DMS 273 (cell line): ENCODE data around the gene GALNT11.
"Not testable (repeated sequence)": the region's sequence is repeated elsewhere in the genome, so short reads cannot be mapped to it uniquely, and the experiment has no call there.

Source experiments
- DNase-seq: peaks from one replicate; lab custom pipeline; 2025; ENCODE audit not compliant: unreplicated experiment; lab: John Stamatoyannopoulos, UW

GALNT11 gene

DNA sequence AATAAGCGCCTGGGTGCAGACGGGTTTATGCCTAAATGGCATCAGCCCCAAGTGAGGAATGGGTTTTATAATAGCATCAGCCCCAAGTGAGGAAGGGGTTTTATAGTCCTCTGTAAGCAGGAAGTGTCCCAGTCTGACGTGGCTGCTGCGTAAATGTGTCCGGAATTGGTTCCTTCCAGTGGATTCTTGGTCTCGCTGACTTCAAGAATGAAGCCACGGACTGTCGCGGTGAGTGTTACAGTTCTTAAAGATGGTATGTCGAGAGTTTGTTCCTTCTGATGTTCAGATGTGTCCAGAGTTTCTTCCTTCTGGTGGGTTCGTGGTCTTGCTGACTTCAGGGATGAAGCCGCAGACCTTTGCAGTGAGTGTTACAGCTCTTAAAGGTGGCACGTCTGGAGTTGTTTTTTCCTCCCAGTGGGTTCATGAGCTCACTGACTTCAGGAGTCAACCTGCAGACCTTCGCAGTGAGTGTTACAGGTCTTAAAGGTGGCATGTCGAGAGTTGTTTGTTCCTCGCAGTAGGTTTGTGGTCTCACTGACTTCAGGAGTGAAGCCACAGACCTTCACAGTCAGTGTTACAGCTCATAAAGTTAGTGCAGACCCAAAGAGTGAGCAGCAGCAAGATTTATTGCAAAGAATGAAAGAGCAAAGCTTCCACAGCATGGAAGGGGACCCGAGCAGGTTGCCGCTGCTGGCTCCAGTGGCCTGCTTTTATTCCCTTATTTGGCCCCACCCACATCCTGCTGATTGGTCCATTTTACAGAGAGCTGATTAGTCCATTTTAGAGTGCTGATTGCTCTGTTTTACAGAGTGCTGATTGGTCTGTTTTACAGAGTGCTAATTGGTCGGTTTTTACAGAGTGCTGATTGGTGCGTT, 2.3 kb downstream of the GALNT11 start:
- not testable (repeated sequence) for DNase-seq

DNA sequence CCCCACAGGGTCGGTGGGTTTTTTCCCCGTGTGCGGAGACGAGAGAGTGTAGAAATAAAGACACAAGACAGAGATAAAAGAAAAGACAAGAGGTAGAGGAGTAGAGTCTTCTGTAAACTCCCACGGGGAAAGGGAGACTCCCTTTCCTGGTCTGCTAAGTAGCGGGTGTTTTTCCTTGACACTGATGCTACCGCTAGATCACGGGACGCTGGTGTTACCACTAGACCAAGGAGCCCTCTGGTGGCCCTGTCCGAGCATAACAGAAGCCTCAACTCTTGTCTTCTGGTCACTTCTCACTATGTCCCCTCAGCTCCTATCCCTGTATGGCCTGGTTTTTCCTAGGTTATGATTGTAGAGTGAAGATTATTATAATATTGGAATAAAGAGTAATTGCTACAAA, 4.6 kb downstream of the GALNT11 start:
- DNase-seq, result peak; percentile 37

GRCh38 chr7:152030639-152031038, 5.2 kb downstream of the GALNT11 start:
- DNase-seq, result not testable (repeated sequence)

DNA sequence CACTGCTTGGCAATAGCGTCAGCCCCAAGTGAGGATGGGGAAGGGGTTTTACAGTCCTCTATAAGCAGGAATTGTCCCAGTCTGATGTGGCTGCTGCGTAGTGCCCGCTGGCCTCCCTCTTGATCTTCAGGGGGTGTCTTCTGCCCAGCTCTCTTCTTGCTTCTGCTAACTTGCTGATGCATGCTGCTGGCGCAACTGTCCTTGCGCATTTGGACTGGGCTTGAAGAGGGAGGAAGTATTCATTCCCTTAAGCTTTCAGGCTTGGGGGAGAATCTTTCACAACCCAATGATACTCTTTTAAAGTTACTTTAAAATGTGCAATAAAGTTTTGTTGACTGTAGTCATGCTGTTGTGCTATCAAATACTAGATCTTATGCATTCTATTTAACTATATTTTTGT, 10.3 kb downstream of the GALNT11 start:
- DNase-seq, result no peak

DNA sequence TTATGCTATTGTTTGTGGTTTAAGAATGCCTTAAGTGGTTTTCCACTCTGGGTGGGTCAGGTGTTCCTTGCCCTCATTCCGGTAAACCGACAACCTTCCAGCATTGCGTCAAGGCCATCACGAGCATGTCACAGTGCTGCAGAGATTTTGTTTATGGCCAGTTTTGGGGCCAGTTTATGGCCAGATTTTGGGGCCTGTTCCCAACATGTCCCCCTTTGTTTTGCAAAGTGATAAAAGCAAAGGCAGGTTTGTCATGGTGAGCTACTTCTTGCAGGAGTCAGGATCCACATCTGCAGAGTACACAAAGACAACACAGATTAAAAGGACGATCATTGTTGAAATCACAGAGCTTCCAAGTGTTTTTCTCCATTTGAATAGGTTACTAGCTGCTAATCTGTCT, 12.9 kb downstream of the GALNT11 start:
- not testable (repeated sequence) for DNase-seq

DNA sequence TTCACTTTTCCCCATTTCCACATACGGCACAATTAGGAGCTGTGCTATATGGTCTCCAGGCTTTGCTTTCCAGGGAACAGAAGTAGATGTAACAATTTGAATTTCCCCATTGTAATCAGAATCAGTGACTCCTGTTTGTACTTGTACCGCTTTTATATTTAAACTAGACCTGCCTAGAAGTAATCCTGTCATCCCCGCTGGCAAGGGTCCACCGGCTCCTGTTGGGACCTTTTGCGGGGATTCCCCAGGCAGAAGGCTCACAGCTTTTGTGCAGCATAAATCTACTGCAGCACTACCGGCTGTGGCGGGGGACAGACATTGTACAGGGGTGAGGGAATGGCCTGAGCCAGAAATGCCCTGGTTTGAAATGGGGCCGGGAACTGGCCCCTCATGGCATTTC, 17.6 kb downstream of the GALNT11 start:
- peak; percentile 40 for DNase-seq

GRCh38 chr7:152044909-152045308, 19.4 kb downstream of the GALNT11 start:
- DNase-seq, result not testable (repeated sequence)

- no peak for DNase-seq
Measured at GRCh38 chr7:152046531-152046930, 21.1 kb downstream of the GALNT11 start.

- DNase-seq, result no peak
Measured at GRCh38 chr7:152048051-152048450, 22.6 kb downstream of the GALNT11 start.

DNA sequence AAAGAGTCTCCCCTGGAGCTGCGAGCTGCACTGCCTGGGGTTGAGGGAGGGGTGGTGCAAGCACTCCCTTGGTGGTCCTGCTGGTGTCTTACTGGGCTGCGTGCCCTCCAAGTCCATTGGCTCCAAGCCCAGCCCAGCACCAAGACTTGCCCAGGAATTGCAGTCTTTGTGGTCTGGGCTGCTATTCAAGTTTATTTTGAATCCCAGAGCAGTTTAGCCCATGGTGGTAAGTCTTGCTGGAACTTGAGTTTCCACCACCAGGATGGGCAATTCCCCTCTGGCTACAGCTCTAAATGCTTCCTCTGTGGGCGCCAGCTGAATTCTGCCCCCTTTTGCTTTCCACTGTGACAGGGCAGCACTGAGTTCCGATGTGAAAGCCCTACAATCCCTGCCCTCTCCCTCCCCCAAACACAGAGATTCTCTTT, 25.1 kb downstream of the GALNT11 start:
- DNase-seq, result peak; percentile 67

- DNase-seq, result no peak
Measured at GRCh38 chr7:152051968-152052367, 26.5 kb downstream of the GALNT11 start.

- DNase-seq, result no peak
Measured at GRCh38 chr7:152052771-152053170, 27.3 kb downstream of the GALNT11 start.

DNA sequence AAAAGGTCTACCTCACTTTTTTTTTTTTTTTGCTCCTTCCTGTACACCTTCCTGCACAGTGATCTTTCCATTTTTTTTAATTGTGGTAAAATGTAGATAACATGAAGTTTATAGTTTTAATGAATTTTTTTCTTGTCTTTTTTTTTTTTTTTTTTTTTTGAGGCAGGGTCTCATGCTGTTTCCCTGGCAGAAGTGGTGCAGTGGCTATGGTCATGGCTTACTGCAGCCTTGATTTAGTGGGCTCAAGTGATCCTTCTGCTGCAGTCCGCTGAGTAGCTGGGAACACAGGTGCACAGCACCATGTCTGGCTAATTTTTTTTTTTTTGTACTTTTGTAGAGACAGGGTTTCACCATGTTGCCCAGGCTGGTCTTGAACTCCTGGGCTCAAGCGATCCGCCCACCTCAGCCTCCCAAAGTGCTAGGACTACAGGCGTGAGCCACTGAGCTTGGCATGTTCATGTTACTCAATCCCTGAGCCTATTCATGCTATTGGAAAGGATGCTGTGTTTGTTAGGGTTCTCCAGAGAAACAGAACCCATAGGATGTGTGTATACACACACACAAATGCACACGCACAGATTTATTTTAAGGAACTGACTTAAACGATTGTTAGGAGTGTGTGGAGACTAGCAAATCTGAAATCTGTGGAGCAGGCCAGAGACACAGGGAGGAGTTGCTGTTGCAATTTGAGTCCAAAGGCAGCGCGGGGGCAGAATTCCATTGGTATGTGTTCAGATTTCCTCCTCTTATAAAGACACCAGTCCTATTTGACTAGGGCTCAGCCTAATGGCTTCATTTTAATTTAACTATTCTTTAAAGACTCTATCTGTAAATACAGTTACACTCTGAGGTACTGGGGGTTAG, 29.1 kb downstream of the GALNT11 start:
- no peak for DNase-seq

GRCh38 chr7:152056621-152057274, 31.3 kb downstream of the GALNT11 start:
- no peak for DNase-seq

DNA sequence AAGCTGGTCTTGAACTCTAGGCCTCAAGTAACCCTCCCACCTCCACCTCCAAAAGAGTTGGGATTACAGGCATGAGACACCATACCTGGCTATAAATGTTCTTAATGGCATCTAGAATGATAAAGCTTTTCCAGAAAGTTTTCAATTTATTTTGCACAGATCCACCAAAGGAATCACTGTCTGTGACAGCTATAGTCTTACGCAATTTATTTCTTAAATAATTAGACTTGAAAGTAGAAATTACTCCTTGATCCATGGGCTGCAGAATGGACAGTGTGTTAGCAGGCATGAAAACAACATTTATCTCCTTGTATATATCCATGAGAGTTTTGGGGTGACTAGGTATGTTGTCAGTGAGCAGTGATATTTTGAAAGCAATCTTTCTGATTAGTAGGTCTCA, 33.8 kb downstream of the GALNT11 start:
- no peak for DNase-seq

GRCh38 chr7:152061086-152061485, 35.6 kb downstream of the GALNT11 start:
- not testable (repeated sequence) for DNase-seq

DNA sequence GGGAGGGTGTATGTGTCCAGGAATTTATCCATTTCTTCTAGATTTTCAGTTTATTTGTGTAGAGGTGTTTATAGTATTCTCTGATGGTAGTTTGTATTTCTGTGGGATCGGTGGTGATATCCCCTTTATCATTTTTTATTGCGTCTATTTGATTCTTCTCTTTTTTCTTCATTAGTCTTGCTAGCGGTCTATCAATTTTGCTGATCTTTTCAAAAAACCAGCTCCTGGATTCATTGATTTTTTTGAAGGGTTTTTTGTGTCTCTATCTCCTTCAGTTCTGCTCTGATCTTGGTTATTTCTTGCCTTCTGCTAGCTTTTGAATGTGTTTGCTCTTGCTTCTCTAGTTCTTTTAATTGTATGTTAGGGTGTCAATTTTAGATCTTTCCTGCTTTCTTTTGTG, 37.7 kb downstream of the GALNT11 start:
- not testable (repeated sequence) for DNase-seq

- not testable (repeated sequence) for DNase-seq
Measured at GRCh38 chr7:152063821-152064220, 38.3 kb downstream of the GALNT11 start.

DNA sequence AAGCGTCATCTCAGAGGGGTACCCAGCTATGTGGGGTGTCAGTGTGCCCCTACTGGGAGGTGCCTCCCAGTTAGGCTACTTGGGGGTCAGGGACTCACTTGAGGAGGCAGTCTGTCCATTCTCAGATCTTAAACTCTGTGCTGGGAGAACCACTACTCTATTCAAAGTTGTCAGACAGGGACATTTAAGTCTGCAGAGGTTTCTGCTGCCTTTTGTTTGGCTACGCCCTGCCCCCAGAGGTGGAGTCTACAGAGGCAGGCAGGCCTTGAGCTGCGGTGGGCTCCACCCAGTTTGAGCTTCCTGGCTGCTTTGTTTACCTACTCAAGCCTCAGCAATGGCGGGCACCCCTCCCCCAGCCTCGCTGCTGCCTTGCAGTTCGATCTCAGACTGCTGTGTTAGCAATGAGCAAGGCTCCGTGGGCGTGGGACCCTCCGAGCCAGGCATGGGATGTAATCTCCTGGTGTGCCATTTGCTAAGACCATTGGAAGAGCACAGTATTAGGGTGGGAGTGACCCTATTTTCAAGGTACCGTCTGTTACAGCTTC, 40.4 kb downstream of the GALNT11 start:
- DNase-seq, result not testable (repeated sequence)

DNA sequence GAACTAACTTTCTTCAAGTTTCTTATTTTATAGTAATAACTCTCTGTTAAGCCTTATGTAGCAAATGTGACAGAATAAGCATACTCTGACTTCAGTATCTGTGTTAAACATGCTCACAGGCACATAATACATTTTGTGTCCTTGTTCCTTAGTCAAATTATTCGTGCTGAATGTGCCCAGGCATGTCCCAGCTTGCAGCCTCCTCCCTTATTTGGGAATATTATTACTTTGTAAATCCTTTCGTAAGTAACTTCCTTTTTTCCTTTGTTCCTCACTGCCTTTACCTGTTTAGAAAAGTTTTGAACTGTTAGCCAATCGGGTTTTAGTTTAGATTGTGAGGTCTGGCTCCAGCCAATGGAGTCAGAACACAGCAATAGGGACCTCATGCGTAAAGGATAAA, 46.9 kb downstream of the GALNT11 start:
- DNase-seq, result no peak

DNA sequence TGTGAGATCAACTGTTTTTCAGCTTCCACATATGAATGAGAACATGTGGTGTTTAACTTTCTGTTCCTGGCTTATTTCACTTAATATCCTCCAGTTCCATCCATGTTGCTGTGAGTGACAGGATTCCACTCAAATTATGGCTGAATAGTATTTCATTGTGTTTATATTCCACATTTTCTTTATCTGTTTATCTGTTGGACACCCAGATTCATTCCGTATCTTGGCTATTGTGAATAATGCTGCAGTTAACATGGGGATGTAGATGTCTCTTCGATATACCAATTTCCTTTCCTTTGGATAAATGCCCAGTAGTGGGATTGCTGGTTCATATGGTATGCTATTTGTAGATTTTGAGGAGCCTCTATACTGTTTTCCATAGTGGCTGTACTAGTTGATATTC, 47.9 kb downstream of the GALNT11 start:
- DNase-seq, result no peak
